ENCODE results near the gene IQGAP1.
A peak's percentile ranks its signal among the peaks of the same experiment; 100 is the strongest.

IQGAP1 gene

DNA sequence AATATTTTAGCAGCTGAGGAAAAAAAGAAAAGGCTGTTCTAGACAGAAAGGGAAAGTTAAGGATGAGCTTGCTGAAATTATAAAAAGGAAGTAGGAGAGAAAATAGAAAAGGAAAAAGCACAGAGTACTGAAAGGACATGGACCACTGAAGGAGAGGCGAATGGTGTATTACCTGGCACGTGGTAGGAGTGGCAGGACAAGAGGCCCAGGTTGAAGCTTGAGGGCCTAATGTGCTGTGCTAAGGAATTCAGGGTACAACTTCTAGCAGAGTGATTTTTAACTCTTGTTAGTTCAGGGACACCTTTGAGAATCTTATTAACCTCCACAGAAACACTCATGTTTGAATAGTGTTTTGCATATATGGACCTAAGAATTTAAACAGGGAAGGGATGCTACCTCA is 81.7 kb downstream of the IQGAP1 start:
- TF ChIP-seq PRDM1 (tag by site-specific recombination; IDR thresholded peaks at IDR 0.05) (peak; percentile 38; the same call in 1 of the 2 replicates), ZNF335 (tag by site-specific recombination; conservative IDR thresholded peaks at IDR 0.05) (no peak)
- H3K4me3 ChIP-seq (ENCODE audit: low read depth, low read length), result no peak overlapping the region
- CTCF ChIA-PET, result interaction anchor here (0.7 to 4.6 kb wide), 3 partner anchors 12 to 150 kb away, joined by 3 to 24 read pairs (median 21); no protein-coding TSS in a partner anchor
- H3K36me3 ChIP-seq (ENCODE audit: control insufficient read depth in 2 of 2, insufficient read depth in 1 of 2, low read length in 2 of 2), result peaks cover 8 to 62% of the 10 kb centered on the region in 2 experiments; a peak in 2 of 3 replicates
- POLR2A ChIA-PET, result interaction anchor here (1.0 to 1.2 kb wide), 2 partner anchors 82 to 117 kb away, joined by 3 to 4 read pairs; partner anchors contain the start of genes IQGAP1 and ZNF774
- H3K27ac ChIP-seq (ENCODE audit: extremely low read depth, low read depth, low read length), result no peak overlapping the region
- peaks cover 12% of the 10 kb centered on the region for H3K4me1 ChIP-seq (ENCODE audit: control insufficient read depth, insufficient read depth, low read length)
- no peaks in the 10 kb centered on the region for H3K9me3 ChIP-seq (ENCODE audit: control insufficient read depth, insufficient read depth, low read depth, low read length)

DNA sequence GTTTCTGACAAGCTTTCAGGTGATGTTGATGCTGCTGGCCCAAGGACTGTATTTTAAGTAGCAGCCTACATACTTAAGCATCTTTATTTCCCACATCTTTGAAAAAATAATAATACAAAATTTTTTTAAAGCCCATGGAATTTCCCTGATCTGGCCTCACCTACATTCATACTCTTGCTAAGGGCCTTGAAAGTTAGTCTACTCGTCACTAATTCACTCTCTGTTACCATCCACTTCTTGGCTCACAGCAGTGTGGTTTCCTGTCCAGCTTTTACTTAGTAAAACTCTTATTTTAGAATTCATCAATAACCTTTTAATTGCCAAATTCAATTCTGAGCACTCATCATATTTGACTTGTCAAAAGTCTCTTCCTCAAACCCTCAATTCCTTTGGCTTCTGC is 82.4 kb downstream of the IQGAP1 start:
- TF ChIP-seq ZNF175 (tag by site-specific recombination; IDR thresholded peaks at IDR 0.05), result no peak
- no peak for TF ChIP-seq ZNF544 (tag by site-specific recombination; IDR thresholded peaks at IDR 0.05)
- TF ChIP-seq, protein P1, sequence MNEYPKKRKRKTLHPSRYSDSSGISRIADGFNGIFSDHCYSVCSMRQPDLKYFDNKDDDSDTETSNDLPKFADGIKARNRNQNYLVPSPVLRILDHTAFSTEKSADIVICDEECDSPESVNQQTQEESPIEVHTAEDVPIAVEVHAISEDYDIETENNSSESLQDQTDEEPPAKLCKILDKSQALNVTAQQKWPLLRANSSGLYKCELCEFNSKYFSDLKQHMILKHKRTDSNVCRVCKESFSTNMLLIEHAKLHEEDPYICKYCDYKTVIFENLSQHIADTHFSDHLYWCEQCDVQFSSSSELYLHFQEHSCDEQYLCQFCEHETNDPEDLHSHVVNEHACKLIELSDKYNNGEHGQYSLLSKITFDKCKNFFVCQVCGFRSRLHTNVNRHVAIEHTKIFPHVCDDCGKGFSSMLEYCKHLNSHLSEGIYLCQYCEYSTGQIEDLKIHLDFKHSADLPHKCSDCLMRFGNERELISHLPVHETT (tag by site-specific recombination; IDR thresholded peaks at IDR 0.05), result no peak
- TF ChIP-seq ZNF23 (tag by site-specific recombination; IDR thresholded peaks at IDR 0.05; ENCODE audit: borderline replicate concordance), result no peak
- TF ChIP-seq ZNF366 (tag by site-specific recombination; conservative IDR thresholded peaks at IDR 0.05), result no peak
- TF ChIP-seq ZNF48 (tag by site-specific recombination; IDR thresholded peaks at IDR 0.05), result no peak
- TF ChIP-seq ZNF600 (tag by site-specific recombination; IDR thresholded peaks at IDR 0.05), result no peak
- TF ChIP-seq RBAK (tag by site-specific recombination; IDR thresholded peaks at IDR 0.05), result no peak
- no peak for TF ChIP-seq KLF16 (tag by site-specific recombination; IDR thresholded peaks at IDR 0.05)
- no peak for TF ChIP-seq ZNF24 (tag by site-specific recombination; IDR thresholded peaks at IDR 0.05)
- TF ChIP-seq, protein P2, sequence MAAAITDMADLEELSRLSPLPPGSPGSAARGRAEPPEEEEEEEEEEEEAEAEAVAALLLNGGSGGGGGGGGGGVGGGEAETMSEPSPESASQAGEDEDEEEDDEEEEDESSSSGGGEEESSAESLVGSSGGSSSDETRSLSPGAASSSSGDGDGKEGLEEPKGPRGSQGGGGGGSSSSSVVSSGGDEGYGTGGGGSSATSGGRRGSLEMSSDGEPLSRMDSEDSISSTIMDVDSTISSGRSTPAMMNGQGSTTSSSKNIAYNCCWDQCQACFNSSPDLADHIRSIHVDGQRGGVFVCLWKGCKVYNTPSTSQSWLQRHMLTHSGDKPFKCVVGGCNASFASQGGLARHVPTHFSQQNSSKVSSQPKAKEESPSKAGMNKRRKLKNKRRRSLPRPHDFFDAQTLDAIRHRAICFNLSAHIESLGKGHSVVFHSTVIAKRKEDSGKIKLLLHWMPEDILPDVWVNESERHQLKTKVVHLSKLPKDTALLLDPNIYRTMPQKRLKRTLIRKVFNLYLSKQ (tag by site-specific recombination; IDR thresholded peaks at IDR 0.05; ENCODE audit: borderline replicate concordance), result no peak
- Histone ChIP-seq H3K4me1 (ENCODE audit: control insufficient read depth, insufficient read depth, low read length) (peaks cover 7% of the 10 kb centered on the region), H3K9me3 (ENCODE audit: control insufficient read depth, insufficient read depth, low read depth, low read length) (no peaks in the 10 kb centered on the region), H3K4me3 (ENCODE audit: low read depth, low read length) (no peak overlapping the region), H3K27ac (ENCODE audit: extremely low read depth, low read depth, low read length) (no peak overlapping the region), H3K36me3 (ENCODE audit: control insufficient read depth in 2 of 2, insufficient read depth in 1 of 2, low read length in 2 of 2) (peaks cover 11 to 63% of the 10 kb centered on the region in 2 experiments; a peak in 2 of 3 replicates)
- ChIA-PET CTCF (interaction anchor here (0.7 to 4.6 kb wide), 3 partner anchors 11 to 151 kb away, joined by 3 to 24 read pairs (median 21); no protein-coding TSS in a partner anchor), POLR2A (interaction anchor here (1.0 kb wide), 1 partner anchor 118 kb away, joined by 3 read pairs; the partner anchor contains the start of gene ZNF774)

DNA sequence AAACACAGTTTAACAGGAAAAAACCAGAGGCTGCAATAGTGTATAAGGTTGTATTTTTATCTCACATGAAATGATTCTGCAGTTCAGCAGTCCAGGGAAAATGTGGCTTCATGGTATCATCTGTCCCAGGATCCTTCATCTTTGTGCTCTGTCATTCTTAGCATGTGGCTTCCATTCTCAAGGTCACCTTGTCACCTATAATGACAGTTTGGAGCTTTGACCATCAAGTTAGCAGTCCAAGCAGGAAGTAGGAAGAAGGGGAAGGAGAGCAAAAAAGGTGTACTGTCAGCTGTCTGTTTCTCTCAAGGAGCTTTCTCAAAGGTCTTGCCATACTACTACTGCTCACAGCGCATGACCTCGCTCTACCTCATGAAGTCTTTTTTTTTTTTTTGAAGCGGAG is 83.1 kb downstream of the IQGAP1 start:
- Histone ChIP-seq H3K4me3 (ENCODE audit: low read depth, low read length) (no peak overlapping the region), H3K36me3 (ENCODE audit: control insufficient read depth in 2 of 2, insufficient read depth in 1 of 2, low read length in 2 of 2) (peaks cover 16 to 59% of the 10 kb centered on the region in 2 experiments; a peak in 2 of 3 replicates), H3K27ac (ENCODE audit: extremely low read depth, low read depth, low read length) (no peak overlapping the region), H3K4me1 (ENCODE audit: control insufficient read depth, insufficient read depth, low read length) (peaks cover under 1% of the 10 kb centered on the region; the same call in 1 of the 2 replicates), H3K9me3 (ENCODE audit: control insufficient read depth, insufficient read depth, low read depth, low read length) (no peaks in the 10 kb centered on the region)
- ChIA-PET CTCF (interaction anchor here (0.6 to 3.8 kb wide), 3 partner anchors 11 to 457 kb away, joined by 4 to 21 read pairs (median 11); no protein-coding TSS in a partner anchor), POLR2A (no interaction called here)
- no peak for TF ChIP-seq ZNF660 (tag by site-specific recombination; IDR thresholded peaks at IDR 0.05)
- TF ChIP-seq, protein P3, sequence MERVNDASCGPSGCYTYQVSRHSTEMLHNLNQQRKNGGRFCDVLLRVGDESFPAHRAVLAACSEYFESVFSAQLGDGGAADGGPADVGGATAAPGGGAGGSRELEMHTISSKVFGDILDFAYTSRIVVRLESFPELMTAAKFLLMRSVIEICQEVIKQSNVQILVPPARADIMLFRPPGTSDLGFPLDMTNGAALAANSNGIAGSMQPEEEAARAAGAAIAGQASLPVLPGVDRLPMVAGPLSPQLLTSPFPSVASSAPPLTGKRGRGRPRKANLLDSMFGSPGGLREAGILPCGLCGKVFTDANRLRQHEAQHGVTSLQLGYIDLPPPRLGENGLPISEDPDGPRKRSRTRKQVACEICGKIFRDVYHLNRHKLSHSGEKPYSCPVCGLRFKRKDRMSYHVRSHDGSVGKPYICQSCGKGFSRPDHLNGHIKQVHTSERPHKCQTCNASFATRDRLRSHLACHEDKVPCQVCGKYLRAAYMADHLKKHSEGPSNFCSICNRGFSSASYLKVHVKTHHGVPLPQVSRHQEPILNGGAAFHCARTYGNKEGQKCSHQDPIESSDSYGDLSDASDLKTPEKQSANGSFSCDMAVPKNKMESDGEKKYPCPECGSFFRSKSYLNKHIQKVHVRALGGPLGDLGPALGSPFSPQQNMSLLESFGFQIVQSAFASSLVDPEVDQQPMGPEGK (tag by site-specific recombination; IDR thresholded peaks at IDR 0.05), result no peak
- TF ChIP-seq ZNF354C (tag by site-specific recombination; IDR thresholded peaks at IDR 0.05; ENCODE audit: borderline replicate concordance, low read depth), result no peak
- TF ChIP-seq, protein P4, sequence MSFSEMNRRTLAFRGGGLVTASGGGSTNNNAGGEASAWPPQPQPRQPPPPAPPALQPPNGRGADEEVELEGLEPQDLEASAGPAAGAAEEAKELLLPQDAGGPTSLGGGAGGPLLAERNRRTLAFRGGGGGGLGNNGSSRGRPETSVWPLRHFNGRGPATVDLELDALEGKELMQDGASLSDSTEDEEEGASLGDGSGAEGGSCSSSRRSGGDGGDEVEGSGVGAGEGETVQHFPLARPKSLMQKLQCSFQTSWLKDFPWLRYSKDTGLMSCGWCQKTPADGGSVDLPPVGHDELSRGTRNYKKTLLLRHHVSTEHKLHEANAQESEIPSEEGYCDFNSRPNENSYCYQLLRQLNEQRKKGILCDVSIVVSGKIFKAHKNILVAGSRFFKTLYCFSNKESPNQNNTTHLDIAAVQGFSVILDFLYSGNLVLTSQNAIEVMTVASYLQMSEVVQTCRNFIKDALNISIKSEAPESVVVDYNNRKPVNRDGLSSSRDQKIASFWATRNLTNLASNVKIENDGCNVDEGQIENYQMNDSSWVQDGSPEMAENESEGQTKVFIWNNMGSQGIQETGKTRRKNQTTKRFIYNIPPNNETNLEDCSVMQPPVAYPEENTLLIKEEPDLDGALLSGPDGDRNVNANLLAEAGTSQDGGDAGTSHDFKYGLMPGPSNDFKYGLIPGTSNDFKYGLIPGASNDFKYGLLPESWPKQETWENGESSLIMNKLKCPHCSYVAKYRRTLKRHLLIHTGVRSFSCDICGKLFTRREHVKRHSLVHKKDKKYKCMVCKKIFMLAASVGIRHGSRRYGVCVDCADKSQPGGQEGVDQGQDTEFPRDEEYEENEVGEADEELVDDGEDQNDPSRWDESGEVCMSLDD (tag by site-specific recombination; IDR thresholded peaks at IDR 0.05), result no peak
- no peak for TF ChIP-seq ZXDB (tag by site-specific recombination; IDR thresholded peaks at IDR 0.05)
- no peak for TF ChIP-seq GLIS2 (tag by site-specific recombination; IDR thresholded peaks at IDR 0.05)

Data from HEK293 (cell line).